HG03342 (cell line): Measurements from ENCODE around the gene ARHGAP26.
A peak's percentile ranks its signal among the peaks of the same experiment; 100 is the strongest.

Source experiments
- ATAC-seq: cut with Tn5 transposase; IDR thresholded peaks from one replicate; pipeline ENCODE4 v1.9.1; 2021; ENCODE audit warnings: mild to moderate bottlenecking, moderate library complexity; ENCODE audit not compliant: unreplicated experiment

Gene ARHGAP26

GRCh38 chr5:143172739-143173138 lies 402.6 kb downstream of the ARHGAP26 start:
- no peak for ATAC-seq

- ATAC-seq, result no peak
These were observed 403.1 kb downstream of the ARHGAP26 start for GRCh38 chr5:143173139-143173889.

GRCh38 chr5:143174714-143175398 lies 404.7 kb downstream of the ARHGAP26 start:
- ATAC-seq, result peak; percentile 92

GRCh38 chr5:143176048-143176447 lies 405.9 kb downstream of the ARHGAP26 start:
- ATAC-seq, result no peak

- no peak for ATAC-seq
These were observed 407.2 kb downstream of the ARHGAP26 start for GRCh38 chr5:143177263-143177983.

- ATAC-seq, result no peak
These were observed 409.1 kb downstream of the ARHGAP26 start for GRCh38 chr5:143179126-143179740.

GRCh38 chr5:143180751-143181150 lies 410.6 kb downstream of the ARHGAP26 start:
- ATAC-seq, result no peak

GRCh38 chr5:143181173-143181572 lies 411.0 kb downstream of the ARHGAP26 start:
- no peak for ATAC-seq

GRCh38 chr5:143182106-143182505 lies 411.9 kb downstream of the ARHGAP26 start:
- ATAC-seq, result no peak

GRCh38 chr5:143182901-143183820 lies 413.0 kb downstream of the ARHGAP26 start:
- ATAC-seq, result peak; percentile 53

GRCh38 chr5:143183989-143184388 lies 413.8 kb downstream of the ARHGAP26 start:
- ATAC-seq, result no peak

- ATAC-seq, result peak; percentile 21
These were observed 416.4 kb downstream of the ARHGAP26 start for GRCh38 chr5:143186623-143187022.

- ATAC-seq, result no peak
These were observed 417.3 kb downstream of the ARHGAP26 start for GRCh38 chr5:143187495-143187894.

GRCh38 chr5:143188083-143188482 lies 417.9 kb downstream of the ARHGAP26 start:
- ATAC-seq, result no peak

GRCh38 chr5:143188692-143189091 lies 418.5 kb downstream of the ARHGAP26 start:
- ATAC-seq, result no peak

- no peak for ATAC-seq
These were observed 420.2 kb downstream of the ARHGAP26 start for GRCh38 chr5:143190260-143190810.

- no peak for ATAC-seq
These were observed 421.5 kb downstream of the ARHGAP26 start for GRCh38 chr5:143191720-143192119.

GRCh38 chr5:143192191-143192900 lies 422.2 kb downstream of the ARHGAP26 start:
- no peak for ATAC-seq

GRCh38 chr5:143194206-143194605 lies 424.0 kb downstream of the ARHGAP26 start:
- ATAC-seq, result no peak
